Fibroblast of skin of scalp (primary cell): Measurements from ENCODE around the gene RNF13.
"Not testable (repeated sequence)": the region's sequence is repeated elsewhere in the genome, so short reads cannot be mapped to it uniquely, and the experiment has no call there.

ENCODE experiments used
- DNase-seq: peaks from one replicate; pipeline ENCODE4 v3.0.0-alpha.2; 2013

The RNF13 gene

DNA sequence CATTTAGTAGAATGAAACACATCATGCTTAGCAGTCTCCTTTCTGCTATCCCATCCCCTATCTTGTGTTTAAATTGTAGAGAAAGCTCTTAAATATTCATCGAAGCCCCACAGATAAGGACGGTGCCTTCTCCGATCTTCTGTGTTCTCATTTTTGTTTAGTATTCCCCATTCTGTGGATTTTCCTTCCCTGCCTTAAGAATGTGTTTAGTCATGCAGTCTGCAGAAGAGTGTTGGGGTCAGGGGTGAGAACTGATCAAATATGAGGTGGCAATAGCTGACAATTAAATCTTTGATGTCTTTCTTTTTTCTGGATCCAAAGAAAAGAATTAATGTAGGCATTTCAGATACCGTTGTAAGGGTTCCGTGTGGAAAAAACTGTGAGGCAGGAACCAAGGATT is 11.4 kb upstream of the RNF13 start:
- DNase-seq = no peak

DNA sequence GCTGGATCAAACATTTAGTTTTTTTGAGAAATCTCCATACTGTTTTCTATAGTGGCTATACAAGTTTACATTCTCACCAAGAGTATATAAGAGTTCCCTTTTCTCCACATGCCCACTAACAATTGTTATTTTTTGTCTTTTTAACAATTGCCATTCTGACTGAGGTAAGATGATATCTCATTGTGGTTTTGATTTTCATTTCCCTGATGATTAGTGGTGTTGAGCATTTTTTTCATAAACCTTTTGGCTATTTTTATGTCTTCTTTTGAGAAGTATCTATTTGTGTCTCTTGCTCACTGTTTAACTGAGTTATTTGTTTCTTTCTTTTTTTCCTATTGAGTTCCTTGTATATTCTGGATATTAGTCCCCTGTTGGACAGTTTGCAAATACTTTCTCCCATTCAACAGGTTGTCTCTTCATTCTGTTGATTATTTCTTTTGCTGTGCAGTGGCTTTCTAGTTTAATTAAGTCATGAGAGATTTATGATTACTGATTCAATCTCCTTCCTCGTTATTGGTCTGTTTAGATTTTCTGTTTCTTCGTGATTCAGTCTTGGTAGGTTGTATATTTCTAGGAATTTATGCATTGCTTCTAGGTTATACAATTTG is 6.7 kb upstream of the RNF13 start:
- no peak for DNase-seq

DNA sequence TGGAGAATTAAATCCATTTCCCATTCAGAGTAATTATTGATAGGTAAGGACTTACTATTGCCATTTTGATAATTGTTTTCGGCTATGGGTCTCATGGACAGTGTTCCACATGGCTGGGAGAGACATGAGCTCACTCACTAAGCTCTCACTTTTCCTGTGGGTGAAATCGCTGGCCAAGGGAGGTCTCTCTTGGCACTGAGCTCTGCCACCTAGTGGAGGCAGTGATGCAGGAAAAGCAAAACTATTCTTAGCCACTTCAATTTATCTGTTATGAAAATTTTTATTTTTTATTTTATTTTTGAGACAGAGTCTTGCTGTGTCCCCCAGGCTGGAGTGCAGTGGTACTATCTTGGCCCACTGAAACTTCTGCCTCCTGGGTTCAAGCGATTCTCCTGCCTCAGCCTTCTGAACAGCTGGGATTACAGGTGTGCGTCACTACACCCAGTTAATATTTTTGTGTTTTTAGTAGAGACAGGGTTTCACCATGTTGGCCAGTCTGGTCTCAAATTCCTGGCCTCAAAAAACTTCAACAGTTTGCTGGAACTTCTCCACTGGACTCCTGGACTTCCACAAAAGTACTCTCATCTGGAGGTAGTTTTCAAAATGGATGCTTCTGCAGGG is 4.7 kb upstream of the RNF13 start:
- peak; percentile 81 for DNase-seq

DNA sequence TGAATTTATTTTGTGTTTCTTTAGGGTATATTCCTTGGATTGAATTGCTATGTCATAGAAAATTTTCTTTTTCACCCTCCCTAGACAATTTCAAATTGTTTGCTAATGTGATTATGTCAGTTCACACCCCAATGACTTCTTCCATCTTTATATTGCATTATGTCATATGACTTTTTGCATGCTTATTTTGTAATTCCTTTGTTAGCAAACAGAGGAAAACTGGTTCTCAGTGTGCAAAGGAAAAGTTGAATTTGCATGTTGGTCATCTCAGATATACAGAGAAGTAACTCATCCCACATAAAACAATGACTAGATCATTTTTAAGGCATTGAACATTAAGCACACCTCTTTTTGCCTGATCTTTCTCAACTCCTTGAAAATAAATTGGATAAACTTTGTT is 3.3 kb upstream of the RNF13 start:
- no peak for DNase-seq

DNA sequence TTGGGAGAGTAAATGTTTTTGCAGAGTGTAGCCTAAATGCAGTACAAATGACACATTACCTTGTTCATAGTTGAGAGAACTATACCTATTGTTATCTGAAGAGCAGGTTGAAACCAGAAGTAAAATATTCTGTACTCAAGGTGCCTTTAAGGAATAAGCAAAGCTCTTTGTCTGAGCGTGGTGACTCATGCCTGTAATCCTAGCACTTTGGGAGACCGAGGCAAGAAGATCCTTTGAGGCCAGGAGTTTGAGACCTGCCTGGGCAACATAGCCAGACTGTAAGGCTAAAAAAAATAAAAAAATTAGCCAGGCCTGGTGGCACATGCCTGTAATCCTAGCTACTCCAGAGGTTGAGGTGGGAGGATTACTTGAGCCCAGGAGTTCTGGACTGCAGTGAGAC is 2.2 kb upstream of the RNF13 start:
- DNase-seq = no peak

DNA sequence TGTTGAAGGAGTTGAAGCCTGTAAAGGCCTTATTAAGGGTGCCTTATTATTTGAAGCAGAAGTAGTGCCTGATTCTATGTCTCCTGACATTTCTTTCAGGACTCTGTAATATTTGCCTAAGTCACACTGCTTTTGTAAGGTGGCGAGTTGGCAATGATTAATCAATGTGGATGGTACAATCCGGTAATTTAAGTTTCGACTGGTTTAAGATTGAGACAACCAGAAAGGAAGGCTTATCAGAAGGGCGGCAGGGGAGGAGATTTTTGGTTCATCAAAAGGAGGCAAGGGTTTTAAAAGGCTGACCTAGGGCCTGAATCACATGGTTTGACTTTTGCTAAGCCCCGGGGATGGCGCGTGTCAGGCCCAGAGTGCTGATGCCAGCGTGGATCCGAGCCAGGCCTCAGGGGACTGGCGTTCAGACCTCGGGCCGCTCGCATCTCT is 830 bp upstream of the RNF13 start:
- no peak for DNase-seq

DNA sequence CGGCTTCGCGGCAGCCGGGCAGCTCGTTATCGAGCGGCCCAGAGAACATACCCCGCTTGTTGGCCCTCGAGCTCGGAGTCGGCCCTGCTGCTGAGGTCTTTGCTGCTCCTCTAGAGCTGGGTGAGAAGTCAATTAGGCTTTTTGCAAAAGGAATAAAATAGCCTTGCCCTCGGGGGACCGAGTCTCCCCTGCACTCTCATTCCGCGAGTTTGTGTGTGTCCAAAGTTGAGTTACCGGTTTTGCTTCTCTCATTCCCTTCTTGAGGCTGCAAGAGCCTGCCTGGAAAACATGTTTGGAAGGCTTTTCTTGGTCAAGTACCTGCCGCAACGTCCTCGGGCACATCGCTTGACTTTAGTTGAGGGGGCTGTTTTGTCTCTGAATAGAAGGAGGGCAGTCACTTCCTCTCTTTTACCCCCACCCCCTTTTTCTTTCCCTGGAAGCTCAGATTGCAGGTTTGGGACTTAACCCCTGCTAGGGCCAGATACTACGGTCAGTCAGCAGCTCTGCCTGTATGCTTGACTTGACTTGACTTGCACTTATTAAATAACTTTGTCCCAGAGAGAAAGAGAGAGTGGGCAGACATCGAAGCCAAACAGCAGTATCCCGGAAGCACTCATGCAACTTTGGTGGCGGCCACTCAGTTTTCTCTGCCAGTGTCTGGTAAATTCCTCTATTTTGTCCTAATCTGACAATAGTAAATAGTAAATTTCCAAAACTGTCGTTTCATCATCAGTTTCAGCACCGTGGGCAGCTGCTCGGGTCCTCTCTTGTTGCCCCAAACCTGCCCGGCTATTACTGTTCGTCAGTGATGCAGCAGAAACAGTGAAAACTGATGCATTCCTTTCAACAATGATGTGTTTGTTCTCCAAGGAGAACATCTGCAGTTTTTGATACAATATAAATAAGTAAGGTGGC is 609 bp downstream of the RNF13 start:
- peak; percentile 27 for DNase-seq

DNA sequence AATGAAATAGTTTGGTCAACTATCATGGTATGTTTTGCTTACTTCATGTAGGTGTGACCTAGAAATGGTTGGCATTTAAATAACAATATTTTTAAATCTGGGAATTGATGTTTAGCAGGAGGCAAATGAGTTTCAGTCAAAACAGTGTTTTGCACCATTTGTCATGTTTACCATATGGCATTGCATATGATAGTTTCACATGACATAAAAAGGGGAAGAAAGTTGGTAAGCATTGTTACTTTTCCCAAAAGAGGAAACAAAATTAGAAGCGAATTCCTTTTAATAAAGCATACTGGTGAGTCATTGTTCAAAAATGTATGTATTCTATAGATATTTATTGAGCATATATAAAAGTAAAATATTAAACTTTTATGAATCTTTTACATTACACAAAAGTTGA is 2.3 kb downstream of the RNF13 start:
- DNase-seq = no peak

DNA sequence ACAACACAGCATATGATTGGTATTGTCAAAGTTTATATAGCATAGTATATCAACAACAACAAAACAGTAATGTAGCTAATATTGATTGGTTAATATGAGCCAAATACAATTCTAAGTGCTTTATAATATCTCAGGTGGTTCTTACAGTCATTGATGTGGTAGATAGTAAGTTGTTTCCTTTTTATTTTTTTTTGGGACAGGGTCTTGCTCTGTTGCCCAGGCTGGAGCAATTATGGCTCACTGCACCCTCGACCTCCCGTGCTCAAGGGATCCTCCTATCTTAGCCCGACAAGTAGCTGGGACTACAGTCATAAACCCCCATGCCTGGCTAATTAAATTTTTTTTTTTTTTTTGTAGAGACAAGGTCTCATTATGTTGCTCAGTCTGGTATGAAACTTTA is 2.7 kb downstream of the RNF13 start:
- DNase-seq = no peak

DNA sequence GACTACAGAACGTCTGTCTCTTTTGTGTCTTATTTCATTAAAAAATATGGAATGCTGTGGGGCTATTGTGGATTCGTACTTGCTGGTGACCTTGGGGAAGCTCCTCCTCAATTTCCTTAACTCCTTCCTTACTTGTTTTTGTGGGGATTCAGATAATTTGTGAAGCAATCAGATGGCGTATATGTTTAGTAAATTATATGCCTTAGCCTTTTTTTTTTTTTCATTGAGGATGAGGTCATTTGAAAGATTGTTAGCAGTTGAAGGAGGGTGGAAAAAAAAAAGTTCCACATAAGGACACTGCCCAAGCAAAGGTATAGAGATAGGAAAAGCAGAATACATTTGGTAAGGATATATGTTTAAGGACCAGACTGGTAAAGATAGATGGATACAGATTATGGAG is 3.3 kb downstream of the RNF13 start:
- no peak for DNase-seq

DNA sequence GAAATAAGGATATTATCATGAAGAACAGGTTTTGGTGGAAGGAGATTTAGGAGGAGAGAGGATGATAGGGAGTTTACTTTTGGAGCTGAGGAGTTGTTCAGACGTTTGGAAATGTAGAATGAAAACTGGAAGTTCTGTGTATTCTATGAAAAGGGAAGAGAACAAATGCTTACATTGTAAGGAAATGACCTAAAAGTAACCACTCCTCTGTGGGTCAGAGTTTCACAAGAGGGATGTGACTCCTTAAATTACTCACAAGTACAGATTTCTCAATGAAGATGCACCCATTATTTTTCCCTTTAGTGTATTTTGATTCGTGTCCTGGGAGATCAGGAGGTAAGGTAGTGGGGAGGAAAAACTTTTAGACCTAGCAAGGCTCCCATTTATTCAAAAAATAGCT is 4.0 kb downstream of the RNF13 start:
- no peak for DNase-seq

DNA sequence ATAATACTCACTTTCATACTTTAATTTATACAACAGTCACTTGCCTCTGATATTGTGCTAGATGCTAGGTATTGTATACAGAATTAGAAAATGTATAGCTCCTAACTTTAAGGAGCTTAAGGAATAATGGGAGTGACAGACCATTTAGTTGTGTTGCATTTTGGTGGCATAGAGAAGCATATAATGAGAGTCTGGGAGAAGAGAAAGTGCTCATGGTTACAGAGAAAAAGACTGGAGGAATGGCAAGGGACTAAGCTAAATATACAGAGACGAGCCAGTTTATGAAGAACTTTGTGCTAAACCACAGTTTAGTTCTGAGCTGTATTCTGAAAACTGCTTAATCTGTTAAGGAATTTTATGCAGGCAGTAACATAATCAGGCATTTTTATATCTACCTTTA is 6.4 kb downstream of the RNF13 start:
- no peak for DNase-seq

DNA sequence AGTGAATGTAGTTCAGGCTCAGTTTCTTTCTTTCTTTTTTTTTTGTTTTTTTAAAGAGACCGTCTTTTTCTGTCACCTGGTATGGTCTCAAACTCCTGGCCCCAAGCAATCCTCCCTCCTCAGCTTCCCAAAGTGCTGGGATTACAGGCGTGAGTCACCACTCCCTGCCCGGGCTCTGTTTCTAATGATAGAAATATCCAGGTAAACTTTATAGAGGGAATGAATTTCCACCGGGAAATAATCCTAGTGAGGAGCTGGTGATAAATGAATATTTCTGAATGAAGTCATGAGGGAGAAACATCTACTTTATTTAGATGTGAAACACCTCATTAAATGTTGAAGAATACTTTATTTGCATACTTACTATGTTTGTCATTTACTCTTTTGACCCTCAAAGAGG is 7.2 kb downstream of the RNF13 start:
- no peak for DNase-seq

DNA sequence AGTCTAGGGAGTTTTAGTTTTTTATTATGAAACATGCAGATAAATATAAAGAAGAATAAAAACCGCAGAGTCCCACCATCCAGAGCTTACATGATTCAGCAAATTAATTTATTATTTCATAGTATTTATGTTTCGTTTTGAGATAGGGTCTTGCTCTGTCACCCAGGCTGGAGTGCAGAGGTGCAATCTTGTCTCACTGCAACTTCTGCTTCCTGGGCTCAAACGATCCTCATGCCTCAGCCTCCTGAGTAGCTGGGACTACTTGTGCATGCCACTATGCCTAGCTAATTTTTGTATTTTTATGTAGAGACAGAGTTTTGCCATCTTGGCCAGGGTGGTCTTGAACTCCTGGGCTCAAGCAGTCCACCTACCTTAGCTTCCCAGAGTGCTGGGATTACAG is 13.6 kb downstream of the RNF13 start:
- no peak for DNase-seq

DNA sequence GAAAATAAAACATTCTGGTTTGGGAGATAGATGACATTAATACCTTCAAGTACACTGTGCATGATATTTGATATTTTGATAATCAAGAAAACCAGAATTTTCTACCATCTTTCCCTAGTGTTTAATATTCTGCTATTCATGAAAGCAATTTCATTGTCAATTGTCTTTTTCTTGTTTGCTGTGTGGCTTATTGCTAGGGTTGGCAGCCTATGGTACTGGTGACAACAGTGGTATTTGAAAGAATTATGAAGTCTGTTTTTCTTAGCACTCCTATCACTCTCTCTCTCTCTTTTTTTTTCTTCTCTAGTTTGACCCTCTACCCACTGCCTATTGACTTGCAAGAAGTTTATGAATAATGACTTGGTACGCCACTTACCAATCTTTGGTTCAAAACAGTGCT is 15.4 kb downstream of the RNF13 start:
- no peak for DNase-seq

DNA sequence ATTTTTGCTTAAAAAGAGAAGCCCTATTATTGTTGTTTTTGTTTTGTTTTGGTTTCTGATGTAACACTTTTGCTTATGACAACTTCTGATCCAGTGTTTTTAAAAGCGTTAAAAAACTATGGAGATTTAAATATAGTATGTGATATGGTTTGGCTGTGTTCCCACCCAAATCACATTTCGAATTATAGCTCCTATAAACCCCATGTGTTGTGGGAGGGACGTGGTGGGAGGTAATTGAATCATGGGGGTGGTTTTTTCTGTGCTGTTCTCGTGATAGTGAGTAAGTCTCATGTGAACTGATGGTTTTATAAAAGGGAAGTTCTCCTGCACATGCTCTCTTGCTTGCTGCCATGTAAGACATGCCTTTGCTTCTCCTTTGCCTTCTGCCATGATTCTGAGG is 16.6 kb downstream of the RNF13 start:
- not testable (repeated sequence) for DNase-seq

DNA sequence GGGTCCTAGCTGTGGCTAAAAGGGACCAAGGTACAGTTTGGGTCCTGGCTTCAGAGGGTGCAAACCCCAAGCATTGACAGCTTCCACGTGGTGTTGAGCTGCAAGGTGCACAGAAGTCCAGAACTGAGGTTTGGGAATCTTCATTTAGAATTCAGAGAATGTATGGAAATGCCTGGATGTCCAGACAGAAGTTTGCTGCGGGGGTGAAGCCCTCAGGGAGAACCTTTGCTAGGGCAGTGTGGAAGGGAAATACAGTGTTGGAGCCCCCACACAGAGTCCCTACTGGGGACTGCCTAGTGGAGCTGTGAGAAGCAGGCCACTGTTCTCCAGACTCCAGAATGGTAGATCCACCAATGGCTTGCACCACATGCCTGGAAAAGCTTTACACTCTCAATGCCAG is 17.9 kb downstream of the RNF13 start:
- no peak for DNase-seq

DNA sequence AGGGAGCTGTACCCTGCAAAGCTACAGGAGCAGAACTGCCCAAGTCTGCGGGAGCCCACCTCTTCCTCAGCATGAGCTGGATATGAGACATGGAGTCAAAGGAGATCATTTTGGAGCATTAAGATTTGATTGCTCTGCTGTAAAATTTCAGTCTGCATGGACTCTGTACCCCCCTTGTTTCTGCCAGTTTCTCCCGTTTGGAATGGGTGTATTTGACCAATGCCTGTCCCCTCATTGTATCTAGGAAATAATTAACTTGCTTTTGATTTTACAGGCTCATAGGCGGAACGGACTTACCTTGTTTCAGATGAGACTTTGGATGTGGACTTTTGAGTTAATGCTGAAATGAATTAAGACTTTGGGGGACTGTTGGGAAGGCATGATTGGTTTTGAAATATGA is 18.3 kb downstream of the RNF13 start:
- DNase-seq = no peak

DNA sequence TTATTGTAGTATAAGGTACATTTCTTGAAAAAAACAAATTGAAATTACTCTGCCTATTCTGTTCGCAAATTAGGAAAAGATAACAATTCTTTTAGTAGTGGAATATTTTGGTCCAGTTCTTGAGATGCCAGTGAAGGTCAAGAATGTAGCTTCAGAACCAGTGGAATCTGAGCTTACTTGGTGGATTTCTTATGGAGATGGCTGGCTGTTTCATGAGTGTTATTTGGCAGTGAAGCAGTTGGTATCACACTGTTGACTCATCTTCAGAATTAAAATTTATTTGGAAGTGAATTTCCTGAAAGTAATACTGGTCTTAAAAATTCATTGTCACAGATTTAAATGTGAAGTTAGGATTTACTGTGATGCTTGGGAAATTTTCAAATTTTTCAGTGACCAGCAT is 19.1 kb downstream of the RNF13 start:
- DNase-seq = no peak

DNA sequence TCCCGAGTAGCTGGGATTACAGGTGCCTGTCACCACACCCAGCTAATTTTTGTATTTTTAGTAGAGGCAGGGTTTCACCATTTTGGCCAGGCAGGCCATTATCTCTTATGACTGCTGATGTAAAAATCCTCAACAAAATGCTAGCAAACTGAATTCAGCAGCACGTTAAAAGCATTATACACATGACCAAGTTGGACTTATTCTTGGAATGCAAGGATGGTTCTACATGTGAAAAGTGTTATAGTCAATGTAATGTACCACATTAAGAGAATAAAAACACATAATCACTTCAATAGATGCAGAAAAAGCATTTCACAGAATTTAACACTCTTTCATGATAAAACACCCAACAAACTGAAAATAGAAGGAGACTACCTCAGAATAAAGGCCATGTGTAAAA is 20.2 kb downstream of the RNF13 start:
- no peak for DNase-seq

DNA sequence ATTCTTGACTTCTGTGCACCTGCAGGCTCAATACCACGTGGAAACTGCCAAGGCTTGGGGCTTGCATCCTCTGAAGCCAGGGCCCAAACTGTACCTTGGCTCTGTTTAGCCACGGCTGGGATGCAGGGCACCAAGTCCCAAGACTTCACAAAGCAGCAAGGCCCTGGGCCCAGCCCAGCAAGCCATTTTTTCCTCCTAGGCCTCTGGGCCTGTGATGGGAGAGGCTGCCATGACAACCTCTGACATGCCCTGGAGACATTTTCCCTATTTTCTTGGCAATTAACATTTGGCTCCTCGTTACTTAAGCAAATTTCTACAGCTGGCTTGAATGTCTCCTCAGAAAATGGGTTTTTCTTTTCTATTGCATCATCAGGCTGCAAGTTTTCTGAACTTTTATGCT is 25.5 kb downstream of the RNF13 start:
- not testable (repeated sequence) for DNase-seq

DNA sequence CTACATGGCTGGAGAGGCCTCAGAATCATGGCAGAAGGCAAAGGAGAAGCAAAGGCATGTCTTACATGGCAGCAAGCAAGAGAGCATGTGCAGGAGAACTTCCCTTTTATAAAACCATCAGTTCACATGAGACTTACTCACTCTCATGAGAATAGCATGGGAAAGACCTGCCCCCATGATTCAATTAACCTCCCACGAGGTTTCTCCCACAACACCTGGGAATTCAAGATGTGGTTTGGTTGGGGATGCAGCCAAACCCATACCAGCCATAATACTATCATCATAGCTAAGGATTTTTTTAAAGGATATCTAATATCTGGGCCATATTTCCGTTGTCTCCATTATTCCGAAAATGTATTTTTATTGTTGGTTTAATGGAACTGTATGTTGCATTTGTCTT is 26.5 kb downstream of the RNF13 start:
- DNase-seq = not testable (repeated sequence)

DNA sequence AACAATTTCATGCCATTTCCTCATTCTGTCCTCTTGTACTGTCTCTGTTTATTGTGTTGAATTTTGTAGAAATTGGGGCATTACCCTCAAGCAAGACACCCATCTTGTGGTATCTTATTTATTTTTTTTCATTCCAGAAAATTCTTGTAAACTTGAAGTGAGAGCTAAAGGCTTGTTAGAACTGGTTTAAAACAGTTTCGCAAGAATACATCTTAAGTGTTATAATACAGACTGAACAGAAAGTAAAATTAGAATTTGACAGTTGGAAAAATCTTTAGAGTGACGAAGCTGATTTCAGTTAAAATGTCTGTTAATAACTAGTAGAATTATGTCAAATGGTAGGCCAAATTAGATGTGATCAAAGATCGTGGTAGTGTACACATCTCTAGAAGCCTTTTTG is 26.9 kb downstream of the RNF13 start:
- DNase-seq = no peak

DNA sequence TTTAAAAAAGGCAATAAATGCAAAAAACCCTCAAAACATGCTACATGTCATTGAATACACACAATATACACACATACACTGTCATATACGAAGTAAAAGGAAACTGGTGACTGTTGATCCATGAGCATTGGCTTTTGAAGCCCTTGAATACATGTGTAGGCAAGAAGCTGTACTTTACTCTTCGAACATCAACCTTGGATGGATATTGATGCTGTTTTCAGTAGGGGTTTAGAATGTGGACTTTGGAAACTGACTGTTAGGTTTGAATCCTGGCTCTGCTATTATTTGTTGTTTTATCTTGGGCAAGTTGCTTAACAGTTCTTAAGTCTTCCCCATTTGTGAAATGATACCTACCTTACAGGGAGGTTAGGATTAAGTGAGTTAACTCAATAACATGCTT is 30.5 kb downstream of the RNF13 start:
- no peak for DNase-seq
